Suprapubic skin (tissue), 4 donors: Measurements from ENCODE around the gene CLEC4D. TPM values are rescaled to one million over a fixed set of nuclear protein-coding genes. Genes with fewer than 3 reads are reported as not detected.
"Not testable (repeated sequence)": the region's sequence is repeated elsewhere in the genome, so short reads cannot be mapped to it uniquely, and the experiment has no call there.

Source experiments
- DNase-seq, 2 donors: peaks; one replicate each; pipeline ENCODE4 v3.0.0-alpha.2; 2019; ENCODE audit warnings: low spot score in 2 of 2
- H3K27ac ChIP-seq: fragments of 200-600 bp; sonication (generic); one replicate; pipeline ENCODE4 v1.5.1; 2019
- H3K27me3 ChIP-seq: fragments of 200-600 bp; sonication (generic); one replicate; pipeline ENCODE4 v1.5.1; 2019
- H3K36me3 ChIP-seq: fragments of 200-600 bp; sonication (generic); one replicate; pipeline ENCODE4 v1.5.1; 2019
- H3K4me1 ChIP-seq: fragments of 200-600 bp; sonication (generic); one replicate; pipeline ENCODE4 v1.5.1; 2019
- H3K4me3 ChIP-seq: fragments of 200-600 bp; sonication (generic); one replicate; pipeline ENCODE4 v1.5.1; 2019; ENCODE audit warnings: mild to moderate bottlenecking
- H3K9me3 ChIP-seq: fragments of 200-600 bp; sonication (generic); one replicate; pipeline ENCODE4 v1.5.1; 2019
- CTCF ChIP-seq, 2 donors: fragments of 200-600 bp in 1 of 2; fragments of 450-650 bp in 1 of 2; sonication (generic) in 1 of 2; IDR thresholded peaks; one replicate each; pipeline ENCODE4 v1.5.1; 2016 to 2019; ENCODE audit warnings: antibody characterized with exemption in 2 of 2, mild to moderate bottlenecking in 1 of 2, moderate library complexity in 1 of 2
- EP300 ChIP-seq: sonication (generic); formaldehyde crosslinking; IDR thresholded peaks from one replicate; pipeline ENCODE4 v1.6.1; 2017; ENCODE audit warnings: antibody characterized with exemption
- POLR2A ChIP-seq, 2 donors: fragments of 450-650 bp; IDR thresholded peaks; one replicate each; pipeline ENCODE4 v1.6.1; 2017; ENCODE audit warnings: antibody characterized with exemption in 2 of 2, mild to moderate bottlenecking in 2 of 2, moderate library complexity in 2 of 2
- POLR2AphosphoS5 ChIP-seq, 3 donors: sonication (generic); formaldehyde crosslinking; IDR thresholded peaks; one replicate each; pipeline ENCODE4 v1.6.1; 2017; ENCODE audit warnings: antibody characterized with exemption in 3 of 3
- WGBS: methylation state at CpG from one replicate; pipeline ENCODE4 v1.1.5; 2018; 5-methylcytosine and 5-hydroxymethylcytosine counted together
- total RNA-seq, 4 donors: library from RNA; depleted of rRNA; stranded (reverse); fragments of >200 nt; gene quantifications; one replicate each; pipeline ENCODE4 v1.1.0, GENCODE V29; 2016

Gene CLEC4D
- total RNA-seq, 4 donors from 2014 or later: not detected

- Histone ChIP-seq H3K36me3 (no peaks in the 10 kb centered on the region), H3K9me3 (no peaks in the 10 kb centered on the region), H3K4me1 (no peaks in the 10 kb centered on the region), H3K4me3 (no peak overlapping the region), H3K27ac (no peak overlapping the region), H3K27me3 (no peaks in the 10 kb centered on the region)
- TF ChIP-seq EP300 (no peak), POLR2A (IDR thresholded peaks at IDR 0.05) (no peak), CTCF (IDR thresholded peaks at IDR 0.05) (no peak), POLR2AphosphoS5 (IDR thresholded peaks at IDR 0.05) (no peak)
- WGBS: no CpG with 5 or more reads among the region's 2 CpGs
- DNase-seq: no peak
Measured at GRCh38 chr12:8482571-8483061, 30.7 kb upstream of the CLEC4D start.

- H3K4me1 ChIP-seq: no peaks in the 10 kb centered on the region
- H3K27me3 ChIP-seq: no peaks in the 10 kb centered on the region
- no peak for TF ChIP-seq CTCF (IDR thresholded peaks at IDR 0.05)
- no peak for TF ChIP-seq EP300
- TF ChIP-seq POLR2A (IDR thresholded peaks at IDR 0.05): no peak
- no peak for TF ChIP-seq POLR2AphosphoS5 (IDR thresholded peaks at IDR 0.05)
- DNase-seq: no peak
- no peaks in the 10 kb centered on the region for H3K36me3 ChIP-seq
- no peak overlapping the region for H3K4me3 ChIP-seq
- no peaks in the 10 kb centered on the region for H3K9me3 ChIP-seq
- H3K27ac ChIP-seq: no peak overlapping the region
Measured at GRCh38 chr12:8483079-8483478, 30.2 kb upstream of the CLEC4D start.

- DNase-seq: no peak
- no peak overlapping the region for H3K27ac ChIP-seq
- 75% methylated on average over 5 of the region's 5 CpGs for WGBS
Measured at GRCh38 chr12:8491646-8492530, 21.4 kb upstream of the CLEC4D start.

GRCh38 chr12:8493084-8493483 is 20.2 kb upstream of the CLEC4D start:
- Histone ChIP-seq H3K36me3 (no peaks in the 10 kb centered on the region), H3K27ac (no peak overlapping the region), H3K4me3 (no peak overlapping the region), H3K9me3 (no peaks in the 10 kb centered on the region), H3K4me1 (no peaks in the 10 kb centered on the region), H3K27me3 (no peaks in the 10 kb centered on the region)
- DNase-seq: no peak
- TF ChIP-seq EP300 (no peak), POLR2A (IDR thresholded peaks at IDR 0.05) (no peak), CTCF (IDR thresholded peaks at IDR 0.05) (no peak), POLR2AphosphoS5 (IDR thresholded peaks at IDR 0.05) (no peak)
- WGBS: 31% methylated on average over 2 of the region's 2 CpGs

More at GRCh38 chr12:8491646-8492530, 21.4 kb upstream of the CLEC4D start:
- Histone ChIP-seq H3K27me3 (no peaks in the 10 kb centered on the region), H3K36me3 (no peaks in the 10 kb centered on the region), H3K9me3 (no peaks in the 10 kb centered on the region), H3K4me3 (no peak overlapping the region), H3K4me1 (no peaks in the 10 kb centered on the region)
- no peak for TF ChIP-seq POLR2A (IDR thresholded peaks at IDR 0.05)
- TF ChIP-seq EP300: no peak
- no peak for TF ChIP-seq CTCF (IDR thresholded peaks at IDR 0.05)
- TF ChIP-seq POLR2AphosphoS5 (IDR thresholded peaks at IDR 0.05): no peak

GRCh38 chr12:8495671-8496070 is 17.6 kb upstream of the CLEC4D start:
- not testable (repeated sequence) for H3K36me3 ChIP-seq, DNase-seq, H3K9me3 ChIP-seq, H3K4me1 ChIP-seq, H3K27ac ChIP-seq, H3K4me3 ChIP-seq, H3K27me3 ChIP-seq
- WGBS: 70% methylated on average over 4 of the region's 4 CpGs

GRCh38 chr12:8496074-8496473 is 17.2 kb upstream of the CLEC4D start:
- not testable (repeated sequence) for H3K9me3 ChIP-seq, H3K27ac ChIP-seq, H3K27me3 ChIP-seq, H3K4me1 ChIP-seq, DNase-seq, H3K4me3 ChIP-seq, H3K36me3 ChIP-seq
- WGBS: 50% methylated on average over 3 of the region's 7 CpGs
